Spleen (tissue), 11 donors: ENCODE measurements around the gene RNF222. TPM values are rescaled to one million over a fixed set of nuclear protein-coding genes. Genes with fewer than 3 reads are reported as not detected.

Experiments used
- DNase-seq: peaks from one replicate; pipeline ENCODE4 v3.0.0-alpha.2; 2020
- H3K27ac ChIP-seq, 8 donors: fragments of 200-600 bp; sonication (generic) in 7 of 8; 1 replicate in 4 of 8; 2 replicates in 4 of 8; pipeline versions ENCODE4 v1.5.0 to v1.8.0; 2016 to 2021; ENCODE audit warnings: inconsistent platforms in 4 of 8, mild to moderate bottlenecking in 4 of 8, moderate library complexity in 1 of 8
- H3K27me3 ChIP-seq, 7 donors: fragments of 200-600 bp; sonication (generic) in 6 of 7; replicated peaks in 1 of 7; 1 replicate in 4 of 7; 2 replicates in 3 of 7; pipeline versions ENCODE4 v1.5.0 to v1.8.0; 2016 to 2021; ENCODE audit warnings: inconsistent platforms in 3 of 7, mild to moderate bottlenecking in 1 of 7
- H3K36me3 ChIP-seq, 6 donors: fragments of 200-600 bp; sonication (generic) in 5 of 6; 1 replicate in 4 of 6; 2 replicates in 2 of 6; pipeline versions ENCODE4 v1.5.0 to v1.8.0; 2016 to 2021; ENCODE audit warnings: inconsistent platforms in 2 of 6
- H3K4me1 ChIP-seq, 6 donors: fragments of 200-600 bp; sonication (generic) in 5 of 6; 1 replicate in 3 of 6; 2 replicates in 3 of 6; pipeline versions ENCODE4 v1.5.0 to v1.8.0; 2016 to 2021; ENCODE audit warnings: inconsistent platforms in 3 of 6
- H3K4me3 ChIP-seq, 8 donors: fragments of 200-600 bp; sonication (generic) in 7 of 8; 1 replicate in 4 of 8; 2 replicates in 4 of 8; pipeline versions ENCODE4 v1.5.0 to v1.8.0; 2016 to 2021; ENCODE audit warnings: inconsistent platforms in 4 of 8, mild to moderate bottlenecking in 4 of 8, moderate library complexity in 2 of 8
- H3K9me3 ChIP-seq, 8 donors: fragments of 200-600 bp; sonication (generic) in 7 of 8; 1 replicate in 4 of 8; 2 replicates in 4 of 8; pipeline versions ENCODE4 v1.5.0 to v1.8.0; 2016 to 2021; ENCODE audit warnings: inconsistent platforms in 4 of 8
- POLR2A ChIP-seq, 3 donors: fragments of 450-650 bp; IDR thresholded peaks; one replicate each; pipeline ENCODE4 v1.5.1; 2017; ENCODE audit warnings: antibody characterized with exemption in 3 of 3, mild to moderate bottlenecking in 1 of 3
- POLR2AphosphoS5 ChIP-seq, 3 donors: sonication (generic); formaldehyde crosslinking; IDR thresholded peaks; one replicate each; pipeline ENCODE4 v1.5.1; 2017; ENCODE audit warnings: antibody characterized with exemption in 3 of 3
- WGBS, 5 donors: extraction: QIAGEN DNeasy Blood & Tissue Kit in 3 of 5; methylation state at CpG; one replicate each; pipeline versions ENCODE4 v1.1.5 to v1.1.7; 2013 to 2018; 5-methylcytosine and 5-hydroxymethylcytosine counted together
- intact Hi-C: fragments of 100-400 bp; cut with DNase I; formaldehyde crosslinking; loops from one replicate; pipeline ENCODE4 v1.15.0; 2023; ENCODE audit warnings: low total_unique reads
- polyA plus RNA-seq, 3 donors: library from polyadenylated mRNA; stranded (reverse); fragments of 200-250 nt; gene quantifications; one replicate each; pipeline ENCODE4 v1.2.1, GENCODE V29; 2013
- total RNA-seq, 7 donors: library from RNA; depleted of rRNA in 3 of 7; stranded (reverse); fragments of >200 nt in 3 of 7; fragmentation: NEBNext Ultra II Directional in 4 of 7; extraction: Animal tissue kit (Norgen Biotek cat#: 25700) in 4 of 7; gene quantifications; one replicate each; pipeline versions ENCODE4 v1.1.0 to v1.2.1, GENCODE V29; 2016 to 2021
- TF ChIP-seq, protein P1 (sequence below), 11 experiments: fragments of 200-600 bp in 7 of 11; fragments of 450-650 bp in 4 of 11; sonication (generic) in 4 of 11; IDR thresholded peaks in 8 of 11; conservative IDR thresholded peaks in 3 of 11; 1 replicate in 7 of 11; 2 replicates in 4 of 11; pipeline versions ENCODE4 v1.4.0 to v1.8.0; 2016 to 2021; ENCODE audit warnings: antibody characterized with exemption in 11 of 11, inconsistent platforms in 4 of 11, mild to moderate bottlenecking in 1 of 11
- donor health status: healthy with polysubstance abuse.
- donor health status: DM: no; HTN: no; CAD: no; lungs with moderate emphysema.
- donor health status: DM: no; HTN: no; CAD: no.
- donor health status: Bipolar disorder and iron deficiency.
- donor health status: healthy.
- donor health status: DM: no; HTN: no; CAD: no.
- donor health status: DM: yes; HTN: yes; CAD: no.

Gene RNF222
- total and polyA plus RNA-seq, 10 donors, result 0.03 to 0.05 TPM; not detected in 8

- TF ChIP-seq POLR2AphosphoS5 (IDR thresholded peaks at IDR 0.05) (no peak), POLR2A (IDR thresholded peaks at IDR 0.05) (no peak)
- TF ChIP-seq, protein P1, sequence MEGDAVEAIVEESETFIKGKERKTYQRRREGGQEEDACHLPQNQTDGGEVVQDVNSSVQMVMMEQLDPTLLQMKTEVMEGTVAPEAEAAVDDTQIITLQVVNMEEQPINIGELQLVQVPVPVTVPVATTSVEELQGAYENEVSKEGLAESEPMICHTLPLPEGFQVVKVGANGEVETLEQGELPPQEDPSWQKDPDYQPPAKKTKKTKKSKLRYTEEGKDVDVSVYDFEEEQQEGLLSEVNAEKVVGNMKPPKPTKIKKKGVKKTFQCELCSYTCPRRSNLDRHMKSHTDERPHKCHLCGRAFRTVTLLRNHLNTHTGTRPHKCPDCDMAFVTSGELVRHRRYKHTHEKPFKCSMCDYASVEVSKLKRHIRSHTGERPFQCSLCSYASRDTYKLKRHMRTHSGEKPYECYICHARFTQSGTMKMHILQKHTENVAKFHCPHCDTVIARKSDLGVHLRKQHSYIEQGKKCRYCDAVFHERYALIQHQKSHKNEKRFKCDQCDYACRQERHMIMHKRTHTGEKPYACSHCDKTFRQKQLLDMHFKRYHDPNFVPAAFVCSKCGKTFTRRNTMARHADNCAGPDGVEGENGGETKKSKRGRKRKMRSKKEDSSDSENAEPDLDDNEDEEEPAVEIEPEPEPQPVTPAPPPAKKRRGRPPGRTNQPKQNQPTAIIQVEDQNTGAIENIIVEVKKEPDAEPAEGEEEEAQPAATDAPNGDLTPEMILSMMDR (IDR thresholded peaks at IDR 0.05 in 8 of 11, conservative IDR thresholded peaks at IDR 0.05 in 3 of 11), result no peak
- intact Hi-C loops, result no loop called here
- H3K27ac ChIP-seq, result no peak overlapping the region
- WGBS, 5 donors, result 61 to 88% (median 77%) methylated on average over 6 to 7 of the region's 7 CpGs
- no peaks in the 10 kb centered on the region for H3K27me3 ChIP-seq
- H3K9me3 ChIP-seq, result no peaks in the 10 kb centered on the region
- H3K36me3 ChIP-seq, result no peaks in the 10 kb centered on the region
- no peak for DNase-seq
- peaks cover 0 to 7% (median 5%) of the 10 kb centered on the region in 6 donors for H3K4me1 ChIP-seq
- no peak overlapping the region for H3K4me3 ChIP-seq
These were observed 33.3 kb upstream of the RNF222 start for GRCh38 chr17:8430966-8431365.

DNA sequence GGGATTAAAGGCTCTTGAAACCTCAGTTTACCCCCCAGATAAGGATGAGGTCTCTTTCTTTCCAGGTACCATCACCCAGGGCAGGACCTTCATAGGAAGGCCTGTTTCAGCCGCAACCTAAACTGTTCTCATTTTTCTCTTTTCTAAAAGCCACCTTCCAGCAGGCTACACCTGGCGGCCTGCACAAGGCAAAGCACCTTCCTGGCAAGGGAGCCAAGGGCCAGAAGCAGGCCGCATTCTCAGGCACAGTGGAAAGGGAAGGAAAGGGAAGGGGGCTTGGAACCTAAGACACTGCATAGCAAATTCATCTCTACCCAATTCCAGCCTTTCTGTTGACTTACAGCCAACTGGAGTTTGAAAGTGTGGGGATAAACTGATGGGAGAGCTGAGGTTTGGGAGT is 29.2 kb upstream of the RNF222 start:
- H3K36me3 ChIP-seq, result no peaks in the 10 kb centered on the region
- 85 to 99% (median 95%) methylated on average over 3 of the region's 3 CpGs for WGBS, 5 donors
- no peak overlapping the region for H3K4me3 ChIP-seq
- H3K27me3 ChIP-seq, result no peaks in the 10 kb centered on the region
- no peaks in the 10 kb centered on the region for H3K9me3 ChIP-seq
- intact Hi-C loops, result no loop called here
- DNase-seq, result no peak
- H3K27ac ChIP-seq, result no peak overlapping the region
- TF ChIP-seq POLR2AphosphoS5 (IDR thresholded peaks at IDR 0.05) (no peak), POLR2A (IDR thresholded peaks at IDR 0.05) (no peak)
- TF ChIP-seq, protein P1 (IDR thresholded peaks at IDR 0.05 in 8 of 11, conservative IDR thresholded peaks at IDR 0.05 in 3 of 11), result no peak
- peaks cover 0 to 6% (median 1%) of the 10 kb centered on the region in 6 donors for H3K4me1 ChIP-seq

DNA sequence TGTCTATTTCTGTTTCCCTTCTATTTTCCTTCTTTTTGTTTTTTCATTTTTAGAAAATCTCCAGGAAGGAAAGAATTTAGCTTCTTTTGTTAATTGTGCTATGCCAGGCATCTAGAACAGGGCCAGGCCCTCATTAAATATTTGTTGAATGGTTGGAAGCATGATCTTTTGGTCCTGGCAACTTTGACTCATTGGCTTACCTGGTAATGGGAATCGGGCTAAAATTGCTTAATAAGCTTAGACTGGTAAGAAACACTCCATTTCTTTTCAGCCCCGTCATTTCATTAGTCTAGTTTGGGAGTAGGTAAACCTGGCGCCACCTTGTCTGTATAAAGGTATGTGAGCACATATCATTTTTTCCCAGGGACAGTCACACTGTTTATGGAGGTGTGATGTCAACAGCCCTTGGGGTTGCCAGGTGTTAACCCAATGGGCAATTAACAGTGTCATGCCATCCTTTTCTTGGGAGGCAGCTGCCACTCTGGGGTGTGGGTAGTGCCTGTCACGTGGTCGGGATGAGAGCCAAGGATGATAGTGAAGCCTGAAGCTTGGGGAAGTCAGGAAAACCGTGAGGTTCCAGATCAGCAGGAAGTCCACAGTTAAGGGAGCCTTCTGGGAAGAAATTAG is 28.6 kb upstream of the RNF222 start:
- H3K27ac ChIP-seq, result no peak overlapping the region
- H3K36me3 ChIP-seq, result no peaks in the 10 kb centered on the region
- intact Hi-C loops, result no loop called here
- H3K4me3 ChIP-seq, result no peak overlapping the region
- DNase-seq, result no peak
- WGBS, 5 donors, result 61 to 91% (median 67%) methylated on average over 6 of the region's 6 CpGs
- no peaks in the 10 kb centered on the region for H3K9me3 ChIP-seq
- TF ChIP-seq POLR2AphosphoS5 (IDR thresholded peaks at IDR 0.05) (no peak), POLR2A (IDR thresholded peaks at IDR 0.05) (no peak)
- TF ChIP-seq, protein P1 (IDR thresholded peaks at IDR 0.05 in 8 of 11, conservative IDR thresholded peaks at IDR 0.05 in 3 of 11), result no peak
- H3K4me1 ChIP-seq, result peaks cover 0 to 12% (median 4%) of the 10 kb centered on the region in 6 donors
- no peaks in the 10 kb centered on the region for H3K27me3 ChIP-seq

DNA sequence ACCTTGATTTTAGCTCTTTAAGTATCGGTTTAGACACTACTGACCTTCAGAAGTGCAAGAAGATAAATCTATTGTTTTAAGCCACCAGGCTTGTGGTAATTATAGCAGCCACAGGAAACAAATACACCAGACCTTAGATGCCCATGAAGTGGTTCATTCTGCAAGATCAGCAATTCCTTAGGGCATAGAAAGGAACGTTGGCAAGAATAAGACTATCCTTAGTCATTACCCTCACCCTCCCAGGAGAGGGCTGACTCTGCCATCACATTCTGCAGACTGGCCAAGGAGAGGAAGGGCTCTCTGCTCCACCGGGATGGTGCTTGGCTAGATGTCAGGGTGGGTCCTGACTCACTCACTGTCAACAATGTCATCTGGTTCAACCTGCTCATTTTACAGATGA is 23.9 kb upstream of the RNF222 start:
- Histone ChIP-seq H3K36me3 (no peaks in the 10 kb centered on the region), H3K27ac (peak overlapping the region in 6 of 8 donors; percentile 46 to 91 (median 84)), H3K27me3 (peaks cover 0 to 30% (median 0%) of the 10 kb centered on the region in 7 donors), H3K4me1 (peaks cover 0 to 36% (median 13%) of the 10 kb centered on the region in 6 donors), H3K4me3 (peak overlapping the region in 1 of 8 donors; percentile 41), H3K9me3 (peaks cover 0 to 5% (median 0%) of the 10 kb centered on the region in 8 donors)
- intact Hi-C loops, result no loop called here
- TF ChIP-seq, protein P1 (IDR thresholded peaks at IDR 0.05 in 8 of 11, conservative IDR thresholded peaks at IDR 0.05 in 3 of 11), result no peak
- TF ChIP-seq POLR2A (IDR thresholded peaks at IDR 0.05) (no peak), POLR2AphosphoS5 (IDR thresholded peaks at IDR 0.05) (no peak)
- DNase-seq, result no peak
- 48 to 80% (median 65%) methylated on average over 3 of the region's 3 CpGs for WGBS, 5 donors
